GM21526 (cell line): ENCODE results near the gene OPTN.
A peak's percentile ranks its signal among the peaks of the same experiment; 100 is the strongest.
"Not testable (repeated sequence)": the region's sequence is repeated elsewhere in the genome, so short reads cannot be mapped to it uniquely, and the experiment has no call there.

ENCODE experiments used
- ATAC-seq: cut with Tn5 transposase; IDR thresholded peaks from one replicate; pipeline ENCODE4 v1.9.1; 2021; ENCODE audit warnings: moderate library complexity; ENCODE audit not compliant: unreplicated experiment, low FRiP score

Gene OPTN

DNA sequence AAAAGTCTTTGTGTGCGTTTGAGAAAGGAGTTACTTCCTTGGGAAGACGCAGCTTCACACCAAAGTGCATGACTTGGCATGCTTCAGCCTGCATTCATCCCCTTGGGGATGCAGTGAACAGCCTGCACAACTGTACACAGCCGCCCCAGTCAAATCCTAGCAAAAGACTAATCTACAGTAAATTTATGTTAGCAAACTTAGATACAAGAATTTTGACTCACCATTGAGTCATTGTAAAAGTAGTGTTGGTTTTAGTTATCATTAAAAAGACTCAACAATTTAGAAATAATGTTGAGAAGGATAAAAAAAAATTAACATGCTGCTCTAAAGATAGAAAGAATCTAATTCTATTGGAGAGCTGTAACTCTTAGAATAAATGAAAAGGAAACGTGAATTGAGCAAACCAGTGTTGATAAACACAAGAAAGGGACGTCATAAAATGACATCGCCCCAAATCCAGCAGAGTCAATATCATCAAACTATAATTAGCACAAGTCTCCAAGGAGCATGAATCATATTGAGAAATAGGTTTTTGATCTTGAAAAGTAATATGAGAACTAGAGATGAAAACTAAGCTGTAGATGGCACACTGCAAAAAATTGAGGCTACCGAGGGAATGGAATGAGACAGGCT, 11.9 kb upstream of the OPTN start:
- no peak for ATAC-seq

DNA sequence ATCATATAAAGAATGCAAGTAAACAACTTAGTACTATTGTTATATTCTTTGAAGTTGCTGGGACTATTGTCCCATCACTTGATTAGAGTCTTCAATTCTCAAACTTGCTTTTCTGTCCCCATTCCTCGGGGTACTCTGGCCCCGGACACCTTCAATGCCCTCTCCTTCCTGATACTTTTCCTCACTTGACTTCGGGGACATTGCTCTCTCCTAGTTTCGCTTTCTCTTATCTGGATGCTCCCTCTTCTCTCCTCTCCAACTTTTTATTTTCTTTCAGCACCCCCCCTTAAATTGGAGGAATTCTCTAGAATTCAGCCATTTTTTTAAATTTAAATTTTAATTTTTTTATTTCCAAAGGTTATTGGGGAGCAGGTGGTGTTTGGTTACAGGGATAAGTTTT, 10.6 kb upstream of the OPTN start:
- ATAC-seq, result no peak

DNA sequence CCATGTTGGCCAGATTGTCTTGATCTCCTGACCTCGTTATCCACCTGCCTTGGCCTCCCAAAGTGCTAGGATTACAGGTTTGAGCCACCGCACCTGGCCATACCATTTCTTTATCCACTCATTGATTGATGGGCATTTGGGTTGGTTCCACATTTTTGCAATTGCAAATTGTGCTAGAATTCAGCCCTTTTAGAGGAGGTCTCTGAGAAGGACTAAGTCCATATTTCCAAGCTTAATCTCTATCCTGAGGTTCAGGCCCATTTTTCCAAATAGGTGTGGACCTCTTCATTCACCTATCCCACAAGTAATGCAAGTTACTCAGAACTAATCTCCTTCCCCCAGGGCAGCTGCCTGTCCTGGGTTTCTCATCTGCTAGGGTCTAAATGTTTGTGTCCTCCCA, 9.7 kb upstream of the OPTN start:
- ATAC-seq, result no peak

DNA sequence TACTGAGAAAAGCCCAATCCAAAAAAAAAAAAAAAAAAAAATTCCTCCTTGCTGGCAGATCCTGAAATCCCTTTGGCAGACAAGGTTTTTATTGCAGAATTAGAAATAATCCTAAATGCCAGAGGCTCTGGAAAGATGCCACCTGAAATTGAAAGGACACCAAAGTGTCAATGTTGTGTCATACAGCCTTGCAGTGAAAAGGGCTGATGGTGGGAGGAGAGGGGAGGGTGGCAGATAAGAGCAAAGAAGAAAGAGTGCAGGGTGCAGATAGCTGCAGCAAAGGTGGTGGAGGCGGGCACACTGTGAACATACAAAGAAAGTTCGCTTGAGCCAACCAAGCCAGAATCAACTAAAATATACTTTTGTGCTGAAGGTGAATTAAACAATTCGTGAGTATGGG, 8.2 kb upstream of the OPTN start:
- no peak for ATAC-seq

DNA sequence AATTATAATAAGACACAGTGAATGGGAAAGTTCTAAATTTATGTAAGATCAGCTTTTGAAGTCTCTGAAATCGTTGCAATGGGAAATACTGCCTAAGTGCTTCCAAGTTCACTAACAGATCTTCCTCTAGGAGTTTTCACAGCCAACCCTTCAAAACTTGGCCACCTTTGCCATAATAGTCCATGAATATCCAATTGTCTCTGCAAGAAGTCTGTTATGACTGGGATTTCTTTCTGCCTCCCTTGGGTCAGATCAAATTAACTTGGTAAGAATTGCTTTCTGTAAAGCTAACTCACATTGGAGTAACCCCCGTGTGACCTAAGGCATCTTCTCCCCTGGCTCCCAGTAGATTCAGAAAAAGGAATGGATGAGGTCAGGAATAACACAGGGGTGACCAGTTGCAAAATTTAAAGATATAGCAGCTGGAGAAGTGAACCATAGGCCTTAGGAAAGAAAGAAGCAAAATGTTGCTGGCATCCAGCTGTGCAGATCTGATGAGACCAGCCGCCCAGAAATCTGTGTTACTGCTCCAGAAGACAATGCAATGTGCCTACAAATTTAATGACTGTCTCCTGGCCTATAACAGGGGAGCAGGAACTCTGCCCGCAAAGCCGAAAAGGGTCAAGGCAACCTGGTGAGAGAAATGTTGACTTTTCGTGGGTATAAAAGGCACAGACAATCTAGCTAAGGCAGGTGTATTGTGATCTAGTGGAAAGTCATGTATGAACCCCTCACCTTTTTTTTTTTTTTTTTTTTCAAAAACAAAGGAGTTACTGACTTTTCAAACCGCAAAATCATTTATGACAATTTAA, 7.5 kb upstream of the OPTN start:
- ATAC-seq, result no peak

DNA sequence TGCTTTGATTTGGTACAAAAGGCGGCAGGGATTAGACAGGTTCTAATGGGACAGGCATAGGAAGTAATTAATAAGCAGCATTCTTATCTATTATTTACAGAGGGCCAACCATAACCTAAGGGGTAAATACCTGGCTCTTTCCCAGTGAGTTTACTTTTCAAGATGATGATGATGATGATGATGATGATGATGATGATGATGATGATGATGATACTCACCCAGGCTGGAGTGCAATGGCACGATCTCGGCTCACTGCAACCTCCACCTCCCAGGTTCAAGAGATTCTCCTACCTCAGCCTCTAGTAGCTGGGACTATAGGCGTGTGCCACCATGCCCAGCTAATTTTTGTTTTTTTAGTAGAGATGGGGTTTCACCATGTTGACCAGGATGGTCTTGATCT, 5.9 kb upstream of the OPTN start:
- not testable (repeated sequence) for ATAC-seq

DNA sequence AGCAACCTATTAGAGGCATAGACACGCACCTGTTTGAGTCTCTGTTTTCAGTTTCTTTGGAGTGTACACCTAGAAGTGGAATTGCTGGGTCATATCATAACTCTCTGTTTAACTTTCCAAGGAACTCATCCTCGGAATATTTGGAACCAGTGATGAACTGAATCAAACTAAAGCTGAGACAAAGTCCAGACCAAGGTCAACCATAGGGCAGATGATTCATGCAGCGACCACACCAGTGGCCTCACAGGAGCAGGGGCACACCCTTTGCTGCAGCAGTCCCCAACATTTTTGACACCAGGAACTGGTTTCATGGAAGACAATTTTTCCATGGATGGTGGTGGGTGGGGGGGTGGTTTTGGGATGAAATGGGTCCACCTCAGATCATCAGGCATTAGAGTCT, 4.9 kb upstream of the OPTN start:
- no peak for ATAC-seq

DNA sequence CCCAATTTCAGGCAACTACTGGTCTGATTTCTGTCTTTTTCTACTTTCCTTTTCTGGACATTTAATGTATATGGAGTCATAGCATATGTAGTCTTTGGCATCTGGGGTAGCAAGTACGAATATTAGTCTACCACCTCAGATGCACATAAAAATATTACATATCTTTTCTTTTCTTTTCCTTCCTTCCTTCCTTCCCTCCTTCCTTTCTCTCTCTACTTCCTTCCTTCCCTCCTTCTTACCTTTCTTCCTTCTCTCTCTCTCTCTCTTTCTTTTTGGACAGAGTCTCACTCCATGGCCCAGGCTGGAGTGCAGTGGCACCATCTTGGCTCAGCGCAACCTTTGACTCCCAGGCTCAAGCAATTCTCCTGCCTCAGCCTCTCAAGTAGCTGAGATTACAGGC, 4.0 kb upstream of the OPTN start:
- no peak for ATAC-seq

DNA sequence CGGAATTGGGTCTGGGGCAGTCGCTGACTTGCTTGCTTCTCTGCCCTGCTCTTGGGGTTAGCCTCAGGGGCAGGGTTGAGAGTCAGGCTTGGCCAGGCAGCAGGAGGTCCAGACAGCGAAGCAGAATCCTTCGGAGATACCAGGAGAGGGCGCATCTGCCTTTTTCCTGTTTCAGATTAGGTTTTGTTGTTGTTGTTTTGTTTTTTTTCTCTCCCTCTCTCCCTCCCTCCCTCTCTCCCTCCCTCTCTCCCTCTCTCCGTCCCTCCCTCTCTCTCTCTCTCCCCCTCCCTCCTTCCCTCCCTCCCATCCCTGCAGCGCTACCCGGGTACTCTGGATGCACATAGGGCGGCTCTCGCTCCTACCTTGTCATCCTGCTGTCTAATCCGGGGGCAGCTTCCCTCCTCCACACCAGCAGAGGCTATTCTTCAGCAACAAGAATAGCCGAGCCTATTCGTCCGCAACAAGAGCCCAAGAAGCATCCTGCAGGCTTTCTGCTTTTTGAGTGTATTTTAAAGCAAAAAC, 758 bp upstream of the OPTN start:
- peak; percentile 36 for ATAC-seq

DNA sequence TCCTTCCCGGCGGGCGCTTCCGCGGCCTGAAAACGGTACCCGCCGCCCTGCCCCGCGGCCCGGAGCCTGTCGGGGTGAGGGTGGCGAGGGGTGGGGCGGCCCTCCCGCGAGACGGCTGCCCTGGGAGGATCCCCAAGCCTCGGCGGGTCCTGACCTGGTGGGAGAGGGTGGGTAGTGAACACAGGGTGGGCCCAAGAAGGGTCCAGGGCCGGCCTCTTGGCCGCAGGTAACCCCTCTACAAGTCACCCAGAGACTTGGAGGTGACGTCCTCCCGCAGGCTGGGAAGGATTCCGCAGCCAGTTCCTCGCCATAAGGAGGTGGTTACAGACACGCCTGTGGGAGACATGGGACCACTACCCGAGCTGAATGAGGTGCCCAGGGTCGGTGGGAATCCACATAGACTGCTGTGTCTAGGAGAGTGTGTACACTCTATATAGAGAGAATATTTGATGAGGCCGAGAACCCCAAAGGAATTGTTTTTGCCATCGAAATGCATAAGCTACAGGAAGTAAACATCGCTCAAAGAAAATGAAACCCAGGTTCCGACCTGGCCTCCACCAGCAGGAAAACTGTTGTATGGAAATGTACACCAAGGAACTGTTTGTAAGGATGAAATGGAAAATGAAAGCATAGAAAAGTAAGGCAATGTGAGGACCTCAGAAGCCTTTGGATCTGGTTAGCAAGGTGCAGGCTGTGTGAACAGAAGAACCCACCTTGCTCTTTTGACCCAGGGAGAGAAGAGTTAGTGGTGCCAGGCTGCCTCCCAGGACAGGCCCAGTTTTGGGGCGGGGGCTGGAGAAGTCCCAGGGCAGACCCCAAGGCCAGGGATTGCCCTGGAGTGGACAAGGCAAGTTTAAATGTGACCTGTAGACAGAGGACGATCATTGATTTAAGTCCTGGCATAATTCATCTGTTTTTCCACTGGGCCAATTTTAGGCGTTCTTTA, 659 bp downstream of the OPTN start:
- ATAC-seq, result peak; percentile 30

DNA sequence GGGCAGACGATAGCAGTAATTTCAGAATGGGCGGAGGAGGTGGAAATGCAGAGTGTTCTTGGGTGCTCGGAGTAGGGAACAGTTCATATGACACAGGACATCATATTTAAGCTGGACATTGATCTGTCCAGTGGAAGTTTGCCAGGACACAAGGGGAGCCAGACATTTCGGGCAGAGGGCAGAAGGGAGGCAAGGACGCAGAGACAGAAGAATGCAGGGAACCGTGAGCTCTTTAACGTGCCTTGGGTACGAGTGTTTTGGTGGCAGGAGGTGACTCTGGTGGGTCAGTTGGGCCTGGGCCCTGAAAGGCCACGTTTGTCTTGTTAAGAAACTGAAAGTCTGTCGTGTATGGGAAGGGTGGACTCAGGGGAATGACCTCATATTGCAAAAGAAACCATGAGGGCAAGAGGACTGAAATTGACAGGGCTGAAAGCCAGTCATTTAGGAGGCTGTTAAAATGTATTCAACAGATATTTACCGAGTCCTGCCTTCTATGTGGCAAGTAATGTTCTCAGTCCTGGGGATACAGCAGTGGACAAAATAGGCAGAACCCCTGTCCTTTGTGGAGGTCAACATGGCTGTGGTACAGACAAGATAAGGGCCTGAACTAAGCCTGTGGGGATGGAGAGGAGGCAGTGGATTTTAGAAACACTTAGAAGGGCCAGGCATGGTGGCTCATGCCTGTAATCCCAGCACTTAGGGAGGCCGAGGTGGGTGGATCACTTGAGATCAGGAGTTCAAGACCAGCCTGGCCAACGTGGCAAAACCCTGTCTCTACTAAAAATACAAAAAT, 2.2 kb downstream of the OPTN start:
- ATAC-seq, result no peak

DNA sequence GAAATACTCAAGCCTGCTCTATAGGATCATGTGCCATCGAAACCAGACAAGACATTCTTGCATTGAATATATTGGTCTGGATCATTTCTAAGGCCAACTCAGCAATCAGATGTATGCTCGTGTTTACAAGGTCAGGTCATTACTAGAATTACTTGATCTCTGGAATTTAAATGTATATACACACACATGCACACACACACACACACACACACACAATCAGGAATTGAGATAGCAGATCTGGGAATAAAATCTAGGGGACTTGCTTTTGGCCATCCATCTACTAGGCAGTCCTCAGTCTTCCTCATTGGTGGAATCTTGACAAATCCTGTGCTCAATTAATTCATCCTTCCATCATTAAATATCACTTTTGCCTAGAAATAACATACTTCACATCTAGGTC, 3.6 kb downstream of the OPTN start:
- ATAC-seq, result no peak

DNA sequence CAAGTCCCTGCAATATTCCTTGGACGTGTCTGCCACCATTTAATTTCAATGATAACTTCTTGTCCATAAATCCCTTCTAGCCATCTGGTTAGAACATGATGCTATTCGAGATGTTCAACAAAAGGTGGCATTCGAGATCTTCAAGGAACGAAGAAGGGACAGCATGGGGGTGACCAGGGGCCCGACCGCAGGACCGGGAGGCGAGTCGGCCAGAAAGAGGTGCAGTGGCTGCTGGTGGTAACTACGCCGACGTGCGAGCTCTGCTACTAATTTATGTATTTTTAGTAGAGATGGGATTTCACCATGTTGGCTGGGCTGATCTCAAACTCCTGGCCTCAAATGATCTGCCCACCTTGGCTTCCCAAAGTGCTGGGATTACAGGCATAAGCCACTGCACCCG, 4.7 kb downstream of the OPTN start:
- ATAC-seq, result no peak

DNA sequence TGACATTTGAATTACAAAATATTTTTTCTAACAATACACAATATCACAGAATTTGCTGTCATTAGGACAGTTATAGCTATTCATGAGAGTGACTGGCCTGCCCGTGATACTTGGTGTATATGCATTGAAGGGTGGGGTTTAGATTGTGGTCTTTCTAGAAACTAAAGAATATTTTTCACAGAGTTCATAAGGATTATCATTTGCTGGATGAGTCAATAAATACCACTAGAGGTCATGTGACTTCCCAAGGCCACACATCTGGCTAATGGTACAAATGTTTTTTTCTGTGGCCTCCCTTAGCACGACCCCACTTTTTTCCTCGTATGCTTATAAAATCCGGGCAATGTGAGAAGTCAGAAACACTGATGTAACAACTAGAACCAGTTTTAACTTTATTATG, 5.2 kb downstream of the OPTN start:
- ATAC-seq, result no peak

DNA sequence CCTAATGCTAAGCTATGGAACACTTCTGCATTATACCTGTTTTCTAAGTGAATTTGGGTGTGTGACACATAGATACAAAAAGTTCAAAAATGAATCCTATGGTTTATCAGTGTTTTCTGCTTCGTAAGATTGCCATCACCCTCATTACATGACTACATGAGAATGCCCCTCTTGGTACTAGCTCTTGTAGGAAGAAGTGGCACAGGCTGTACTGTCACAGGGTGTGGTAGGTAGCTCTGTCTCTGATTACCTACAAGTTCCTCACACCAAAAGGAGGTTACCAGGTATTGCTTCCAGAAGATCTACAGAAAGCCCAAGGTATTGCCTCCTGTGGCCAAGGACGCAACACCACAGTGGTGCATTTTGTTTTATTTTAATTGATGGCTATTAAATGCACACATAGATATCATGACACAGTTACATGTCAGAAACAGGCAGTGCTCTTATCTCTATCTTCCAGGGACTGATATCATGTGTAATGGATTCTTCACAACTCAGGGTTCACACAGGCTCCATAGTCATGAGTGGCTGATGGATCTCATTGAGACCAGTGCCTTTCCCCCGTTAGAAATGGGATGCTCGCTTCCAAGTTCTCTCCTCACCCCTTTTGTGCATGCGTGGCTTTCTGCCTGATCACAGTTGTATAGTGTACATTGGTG, 6.6 kb downstream of the OPTN start:
- no peak for ATAC-seq

DNA sequence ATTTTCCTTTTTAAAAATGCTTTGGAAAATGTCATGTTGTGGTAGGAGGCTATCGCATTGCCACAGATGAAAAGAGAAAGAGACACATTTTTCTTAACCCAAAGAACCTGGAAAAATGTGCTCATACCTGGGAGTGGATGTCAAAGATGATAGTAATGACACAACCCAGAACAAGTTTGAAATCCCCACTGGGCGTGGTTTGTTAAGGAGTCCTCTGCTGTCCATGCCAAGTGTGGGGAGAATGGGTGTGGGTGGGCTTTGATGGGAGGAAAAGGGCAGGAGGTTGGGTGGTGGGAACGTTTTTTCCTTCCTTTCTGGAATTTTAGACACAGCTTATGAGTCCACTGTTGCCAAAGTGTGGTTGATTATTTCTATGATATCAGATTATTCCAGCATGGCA, 10.9 kb downstream of the OPTN start:
- ATAC-seq, result no peak

DNA sequence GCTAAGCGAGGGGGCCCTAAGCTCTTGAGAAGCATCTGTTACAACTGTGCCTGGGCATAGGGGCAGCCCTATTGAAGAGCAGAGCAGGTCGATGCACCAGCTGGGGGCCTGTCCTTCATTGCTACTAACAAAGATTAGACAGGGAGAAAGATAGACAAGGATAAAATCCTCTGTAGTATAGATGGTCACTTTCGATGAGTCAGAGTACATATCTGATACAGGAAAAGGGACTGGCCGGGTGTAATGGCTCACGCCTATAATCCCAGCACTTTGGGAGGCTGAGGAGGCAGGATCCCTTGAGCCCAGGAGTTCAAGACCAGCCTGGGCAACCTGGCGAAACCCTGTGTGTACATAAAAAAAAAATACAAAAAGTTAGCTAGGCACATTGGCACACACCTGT, 13.6 kb downstream of the OPTN start:
- no peak for ATAC-seq

DNA sequence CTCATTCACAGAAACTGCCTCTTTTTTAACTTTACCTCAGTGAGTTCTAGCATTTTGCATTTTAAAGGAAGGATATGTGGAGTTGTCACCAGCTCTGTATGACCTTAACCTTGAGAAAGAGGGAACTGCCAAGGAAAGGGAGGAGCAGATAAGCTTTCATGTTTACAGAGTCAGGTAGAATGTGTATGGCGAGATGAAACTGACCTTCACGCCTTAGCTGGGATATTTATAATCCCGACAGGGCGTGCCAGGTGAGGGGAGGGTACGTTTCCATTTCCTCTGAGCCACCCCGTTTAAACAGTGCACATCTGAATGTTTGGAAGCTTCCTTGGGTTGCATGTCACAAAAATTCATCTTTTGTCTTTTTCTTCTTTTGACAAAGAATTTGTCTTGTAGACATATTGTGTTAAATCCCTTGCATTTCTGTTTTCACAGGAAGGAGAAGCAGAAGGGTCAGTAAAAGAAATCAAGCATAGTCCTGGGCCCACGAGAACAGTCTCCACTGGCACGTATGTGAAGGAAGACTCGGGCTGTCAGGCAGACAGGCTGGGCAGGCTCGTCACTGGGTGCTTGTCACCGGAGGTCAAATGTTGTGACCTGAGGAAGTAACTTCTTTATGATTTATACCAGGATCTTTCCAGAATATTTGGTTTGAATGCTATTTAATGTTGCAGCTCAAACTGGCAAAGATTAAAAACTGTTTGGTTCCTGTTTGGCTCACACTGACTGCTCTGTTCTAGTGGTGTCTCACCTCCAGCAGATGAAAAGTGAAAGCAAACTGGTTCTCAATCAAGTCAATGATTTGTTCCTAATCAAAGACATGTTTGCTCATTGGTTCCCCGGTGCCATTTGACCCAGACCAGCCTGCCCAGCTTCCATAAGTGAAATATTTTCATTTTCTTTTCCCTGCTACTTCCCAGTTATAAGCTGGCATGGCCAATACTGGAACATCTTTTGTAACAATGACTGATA, 16.2 kb downstream of the OPTN start:
- peak; percentile 50 for ATAC-seq
